Activated gamma-delta T cell treated with anti-CD3 and anti-CD28 coated beads, Interleukin-2, amount 50 U/mL, for 16 hours (primary cell): ENCODE measurements around the gene LRRIQ4.

Source experiments
- DNase-seq: peaks from one replicate; pipeline ENCODE4 v3.0.0-alpha.2; 2020; ENCODE audit warnings: low read depth

Gene LRRIQ4

DNA sequence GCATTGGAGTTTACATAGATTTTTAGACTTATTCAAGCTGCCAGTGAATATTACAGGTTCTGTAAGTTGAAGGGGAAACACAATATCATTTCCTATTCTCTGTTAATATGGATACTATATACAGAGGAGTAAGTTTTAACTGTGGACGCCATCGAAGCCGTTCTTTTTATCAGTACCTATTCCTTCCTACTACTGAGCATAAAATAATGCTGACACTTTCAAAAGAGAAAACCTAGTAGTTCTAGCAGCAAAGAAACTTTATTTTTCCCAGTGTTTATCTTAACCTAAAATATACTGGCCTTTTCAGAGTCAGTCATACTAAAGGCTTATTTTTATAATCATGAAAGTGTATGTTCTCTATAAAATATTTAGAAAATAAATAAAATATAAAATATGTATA, 42.8 kb downstream of the LRRIQ4 start:
- DNase-seq: no peak

DNA sequence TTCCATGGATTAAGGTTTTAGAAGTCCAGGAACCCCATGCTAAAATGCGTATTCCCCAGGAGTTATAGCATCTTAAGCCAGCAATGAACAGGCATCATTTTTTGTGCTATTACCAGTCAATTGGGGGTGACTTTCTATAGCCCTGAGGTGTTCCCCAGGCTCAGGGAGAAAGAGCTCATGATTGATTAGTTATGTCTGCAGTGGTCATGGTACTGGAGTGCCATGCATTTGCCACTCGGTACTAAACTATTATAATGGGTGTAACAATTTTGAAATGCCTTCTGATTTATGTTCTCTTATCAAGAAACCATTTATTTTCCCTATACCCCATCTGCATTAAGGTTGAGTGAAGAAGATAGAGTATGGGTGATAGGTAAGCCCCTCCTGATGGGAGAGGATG, 45.1 kb downstream of the LRRIQ4 start:
- DNase-seq: no peak

DNA sequence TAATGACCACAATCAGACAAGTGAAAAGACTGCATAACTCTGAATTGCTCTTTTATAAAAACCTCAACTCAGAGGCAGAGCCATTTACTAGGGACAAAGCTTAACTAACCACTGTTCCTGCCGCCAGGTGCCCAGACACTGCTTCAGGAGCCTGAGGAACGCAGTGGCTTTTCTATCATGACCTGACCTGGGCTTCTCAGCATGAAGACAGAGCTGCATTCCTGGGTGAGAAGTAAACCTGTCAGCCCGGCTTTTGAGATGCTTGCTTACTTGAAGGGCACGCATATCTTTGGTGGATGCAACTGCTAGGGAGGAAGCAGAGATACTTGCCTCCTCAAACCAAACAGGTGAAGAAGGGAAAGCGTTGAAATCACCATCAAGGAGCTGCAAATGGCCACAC, 49.2 kb downstream of the LRRIQ4 start:
- DNase-seq: no peak

DNA sequence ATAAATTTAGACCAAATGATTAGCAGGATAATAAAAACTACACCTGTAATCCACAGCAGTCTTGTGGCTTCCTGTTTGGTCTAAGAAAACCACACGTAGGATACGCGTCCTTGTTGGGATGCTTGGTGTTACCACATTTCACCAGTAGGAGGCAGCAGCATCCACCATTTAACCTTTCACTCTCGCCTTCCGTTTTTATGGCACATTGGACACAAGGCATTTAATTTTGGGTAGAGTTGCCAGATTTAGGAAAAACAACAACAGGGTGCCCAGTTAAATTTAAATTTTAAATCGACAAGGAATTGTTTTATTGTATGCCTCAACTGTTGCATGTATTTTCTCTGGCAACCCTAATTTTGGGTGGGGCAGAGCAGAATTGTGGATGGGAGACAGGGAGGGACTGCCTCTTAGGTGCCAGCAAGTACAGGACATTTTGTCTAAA, 50.8 kb downstream of the LRRIQ4 start:
- peak; percentile 27 for DNase-seq

DNA sequence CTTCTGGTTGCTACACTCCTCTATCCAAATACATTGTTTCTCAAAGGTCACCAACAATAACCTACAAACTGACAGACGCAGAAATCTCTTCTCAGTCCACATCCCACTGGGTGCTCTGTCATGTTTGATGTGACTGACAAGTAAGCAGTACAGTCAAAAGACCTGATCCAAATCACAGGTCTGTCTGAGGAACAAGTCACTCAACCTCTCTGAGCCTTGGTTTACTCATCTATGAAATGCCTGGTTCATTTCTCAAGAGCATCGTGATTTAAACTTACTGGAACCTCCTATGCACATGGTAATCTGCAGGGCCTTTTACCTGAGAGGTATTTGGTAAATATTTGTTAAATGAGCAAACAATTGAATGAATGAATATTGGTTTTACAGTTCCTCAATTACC, 51.6 kb downstream of the LRRIQ4 start:
- DNase-seq: no peak

DNA sequence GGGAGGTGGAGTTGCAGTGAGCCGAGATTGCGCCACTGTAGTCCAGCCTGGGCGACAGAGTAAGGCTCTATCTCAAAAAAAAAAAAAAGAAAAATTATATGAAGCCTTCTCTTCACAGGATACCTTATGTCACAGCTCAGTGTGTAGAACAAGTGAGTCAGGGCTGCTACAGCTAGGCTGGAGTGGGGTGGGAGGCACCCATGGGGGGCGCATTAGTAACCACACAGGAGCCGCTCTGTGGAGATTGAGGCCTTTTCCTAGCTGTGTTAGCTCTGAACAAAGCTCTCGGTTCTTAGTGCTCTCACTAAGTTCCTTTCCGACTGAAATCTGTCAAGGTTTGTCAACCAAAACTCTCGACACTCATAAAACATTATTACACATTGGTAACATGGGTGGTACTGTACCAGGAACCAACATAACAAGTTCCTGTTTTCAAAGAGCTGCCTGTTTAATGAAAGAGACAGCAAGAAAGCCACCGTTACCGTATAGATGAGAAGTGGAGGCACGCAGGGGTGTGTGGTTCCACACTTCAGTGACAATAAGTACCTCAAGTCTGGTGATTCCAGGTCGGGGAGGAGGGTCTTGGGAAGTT, 52.6 kb downstream of the LRRIQ4 start:
- no peak for DNase-seq

DNA sequence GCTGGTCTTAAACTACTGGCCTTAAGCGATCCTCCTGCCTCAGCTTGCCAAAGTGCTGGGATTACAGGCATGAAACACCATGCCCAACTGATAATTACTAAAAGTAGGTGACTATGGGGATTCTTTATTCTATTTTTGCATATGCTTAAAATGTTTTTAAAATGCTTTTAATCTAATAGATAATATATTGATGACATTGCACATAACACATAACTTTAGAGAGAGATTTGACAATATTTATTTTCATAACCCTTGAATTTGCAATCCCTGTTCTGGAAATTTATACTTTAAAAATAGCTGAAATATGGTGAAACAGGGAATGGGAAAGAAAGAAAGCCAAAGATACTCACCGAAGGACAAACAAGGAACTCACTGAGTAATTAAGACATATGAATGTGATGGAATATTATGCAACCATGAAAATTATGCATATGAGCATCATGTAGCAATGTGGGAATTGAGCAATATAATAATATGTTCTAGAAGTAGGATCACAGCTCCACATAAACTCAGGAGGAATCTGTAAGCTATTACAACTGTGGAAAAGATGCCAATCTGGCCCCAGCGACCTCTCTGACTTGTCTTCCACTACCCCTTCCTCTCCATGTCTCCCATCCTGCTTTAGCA, 55.0 kb downstream of the LRRIQ4 start:
- no peak for DNase-seq

DNA sequence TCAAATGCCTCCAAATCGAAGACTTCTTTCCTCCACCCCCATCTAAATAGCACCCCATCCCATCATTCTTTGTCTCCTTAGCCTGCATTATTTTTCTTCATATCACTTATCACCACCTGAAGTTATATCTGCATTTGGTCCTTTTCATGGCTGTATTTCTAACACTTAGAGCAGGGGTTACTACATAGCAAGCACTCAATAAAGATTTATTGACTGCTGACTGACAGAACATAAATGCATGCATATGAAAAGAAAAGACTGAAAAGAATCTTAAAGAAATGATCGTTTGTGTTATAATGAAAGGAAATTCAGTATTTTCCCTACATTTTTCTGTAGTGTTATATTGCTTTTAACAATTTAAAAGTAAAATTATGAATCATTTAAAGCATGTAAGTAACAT, 55.7 kb downstream of the LRRIQ4 start:
- DNase-seq: no peak

DNA sequence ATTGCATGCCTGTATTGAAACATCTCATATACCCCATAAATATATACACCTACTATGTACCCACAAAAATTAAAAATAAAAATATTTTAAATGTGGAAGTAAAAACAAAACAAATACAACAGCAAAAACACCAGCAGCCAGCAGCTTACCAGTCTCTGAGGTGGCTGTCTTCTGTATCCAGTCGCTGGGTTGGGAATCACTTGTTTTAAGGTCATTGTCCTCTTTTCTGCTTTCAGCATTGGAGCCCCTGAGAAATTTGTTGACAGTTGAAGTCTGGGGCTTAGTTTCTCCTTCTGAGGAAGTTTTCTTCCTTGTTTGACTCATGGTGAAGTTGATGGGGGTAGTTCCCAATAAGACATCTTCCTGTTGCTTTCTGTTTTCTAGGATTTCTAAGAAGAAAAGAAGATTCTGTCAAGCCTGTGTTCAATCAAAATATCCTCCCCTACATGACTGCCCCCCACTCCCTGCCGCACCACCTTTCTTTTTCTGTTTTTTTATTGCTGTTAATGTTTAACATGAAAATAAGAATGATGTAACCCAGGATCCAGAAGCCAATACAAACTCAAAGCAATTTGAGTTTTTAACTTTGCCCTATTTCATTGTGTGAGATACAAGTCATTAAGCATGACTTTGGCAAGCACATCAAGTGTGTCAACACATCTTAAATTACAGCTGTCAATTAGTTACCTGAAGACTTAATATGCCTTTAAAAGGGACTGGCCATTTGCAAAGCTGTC, 57.0 kb downstream of the LRRIQ4 start, which contains the start of gene LRRC31:
Gene LRRC31 (minus strand): TSS at position 452 of the 737 bp plus-strand sequence. CDS start 128 bp downstream, at position 324.
- no peak for DNase-seq

DNA sequence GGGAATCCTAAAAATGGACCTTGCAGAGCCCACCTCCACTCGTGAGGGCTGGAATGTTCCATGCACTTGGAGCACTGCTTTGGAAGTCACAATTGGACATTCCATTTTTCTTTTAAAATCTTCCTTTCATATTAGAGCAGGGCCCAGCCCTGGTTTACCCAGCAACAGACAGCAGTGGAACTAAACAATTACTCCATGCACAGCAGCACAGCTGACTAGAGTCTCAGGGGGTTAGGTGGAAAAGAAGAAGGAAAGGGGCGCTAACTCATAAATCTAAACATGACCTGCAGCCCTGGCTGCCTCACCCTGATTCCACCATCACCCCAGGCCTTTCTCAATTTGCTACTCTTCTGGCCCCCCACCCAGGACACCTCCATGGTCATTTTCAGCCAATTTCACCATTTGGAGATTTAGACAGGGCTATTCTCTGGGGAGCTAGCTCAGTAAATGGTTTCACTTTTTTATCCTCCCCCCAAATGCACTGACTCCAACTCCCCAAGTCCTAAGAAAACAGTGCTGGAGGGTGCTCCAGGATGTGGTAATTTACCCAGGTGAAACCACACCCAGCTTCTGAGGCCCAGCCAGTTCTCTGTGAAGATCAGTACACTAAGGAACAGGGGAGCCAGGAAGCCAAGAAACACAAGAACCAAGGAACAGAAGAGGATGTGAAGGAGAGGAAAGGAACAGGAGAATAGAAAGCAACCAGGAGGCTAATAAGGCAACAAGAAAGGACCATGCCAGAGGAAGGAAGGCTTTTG, 58.6 kb downstream of the LRRIQ4 start:
- no peak for DNase-seq

DNA sequence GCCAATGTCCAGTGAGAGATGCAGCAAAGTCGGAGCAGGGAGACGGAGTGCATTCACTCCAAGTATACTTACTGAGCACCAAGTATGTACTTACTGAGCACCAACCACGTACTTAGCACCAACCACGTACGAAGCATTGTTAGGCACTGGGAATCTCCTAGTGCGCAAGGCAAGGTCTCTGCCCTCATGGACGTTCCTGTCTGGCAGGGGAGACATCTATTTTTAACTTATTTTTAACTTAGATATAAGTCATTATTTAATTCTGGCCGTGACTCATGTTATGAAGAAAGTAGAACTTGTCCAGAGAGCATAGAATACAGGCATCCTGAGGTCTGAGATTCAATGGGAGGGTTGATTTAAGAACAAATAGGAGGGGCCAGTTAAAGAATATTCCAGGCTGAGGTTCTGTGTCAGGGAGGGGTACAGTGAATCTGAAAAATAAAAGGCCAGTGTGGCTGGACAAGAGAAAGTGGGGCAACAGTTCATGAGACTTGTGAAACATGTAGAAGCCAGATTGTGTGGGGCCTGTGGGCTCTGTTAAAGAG, 66.4 kb downstream of the LRRIQ4 start:
- DNase-seq: no peak

DNA sequence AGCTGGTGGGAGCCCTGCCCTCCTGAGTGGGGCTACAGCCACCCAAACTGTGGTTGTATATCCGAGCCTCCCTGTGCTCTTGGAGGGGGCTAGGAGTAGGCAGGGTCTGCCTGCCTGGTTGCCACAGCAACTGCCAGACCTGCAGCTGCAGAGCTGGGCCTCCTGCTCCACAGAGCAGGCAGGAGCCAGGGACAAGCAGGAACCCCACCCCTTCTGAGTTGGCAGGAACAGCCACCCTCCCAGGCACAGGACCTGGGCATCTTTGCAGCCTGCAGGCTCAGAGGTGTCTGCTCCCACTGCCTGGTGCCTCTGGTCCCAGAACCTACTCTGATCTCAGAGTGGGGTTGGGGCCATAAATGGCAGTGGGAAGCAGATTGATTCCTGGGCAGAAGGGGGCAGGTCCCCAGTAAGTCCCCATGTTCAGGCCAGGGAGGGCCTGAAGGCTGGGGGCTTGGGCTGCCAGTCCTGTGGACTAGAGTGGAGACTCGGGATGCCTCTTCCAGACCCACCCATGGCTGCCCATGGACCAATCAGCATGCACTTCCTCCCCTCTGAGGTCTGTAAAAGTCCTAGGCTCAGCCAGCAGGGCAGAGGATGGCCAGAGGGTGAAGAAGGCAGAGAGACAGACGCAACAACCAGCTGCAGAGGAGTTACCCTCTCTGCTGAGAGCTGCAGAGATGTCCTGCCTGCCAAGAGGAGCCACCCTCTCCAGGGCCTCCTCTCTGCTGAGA, 67.3 kb downstream of the LRRIQ4 start:
- no peak for DNase-seq

DNA sequence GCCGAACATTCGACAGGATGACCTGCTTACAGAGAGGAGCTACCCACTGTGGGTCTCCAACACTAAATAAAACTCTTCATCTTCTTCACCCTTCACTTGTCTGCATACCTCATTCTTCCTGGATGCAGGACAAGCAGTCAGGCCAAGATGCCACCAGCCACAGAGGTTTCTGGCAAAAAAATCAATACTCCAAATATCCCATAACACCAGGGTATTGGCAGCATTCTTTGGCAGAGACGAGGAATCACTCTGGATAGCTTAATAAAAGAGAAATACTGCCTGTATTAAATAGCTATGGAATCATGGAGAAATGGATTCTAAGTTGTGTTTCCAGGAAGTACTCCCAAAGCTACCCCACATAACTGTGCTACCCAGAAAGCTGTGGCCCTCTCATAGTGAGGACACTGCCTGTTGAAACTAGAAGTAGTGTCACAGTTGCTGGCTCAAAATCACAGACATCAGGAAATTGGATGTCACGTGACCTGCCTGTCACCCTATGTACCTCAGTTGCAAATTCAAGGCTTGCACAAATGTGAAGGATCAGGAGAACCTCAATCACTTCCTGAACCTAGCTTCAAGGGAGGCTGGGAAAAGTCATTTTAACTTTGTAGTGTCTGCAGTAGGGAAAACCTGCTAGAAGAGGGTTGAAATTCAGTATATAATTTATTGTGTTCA, 68.0 kb downstream of the LRRIQ4 start:
- DNase-seq: no peak

DNA sequence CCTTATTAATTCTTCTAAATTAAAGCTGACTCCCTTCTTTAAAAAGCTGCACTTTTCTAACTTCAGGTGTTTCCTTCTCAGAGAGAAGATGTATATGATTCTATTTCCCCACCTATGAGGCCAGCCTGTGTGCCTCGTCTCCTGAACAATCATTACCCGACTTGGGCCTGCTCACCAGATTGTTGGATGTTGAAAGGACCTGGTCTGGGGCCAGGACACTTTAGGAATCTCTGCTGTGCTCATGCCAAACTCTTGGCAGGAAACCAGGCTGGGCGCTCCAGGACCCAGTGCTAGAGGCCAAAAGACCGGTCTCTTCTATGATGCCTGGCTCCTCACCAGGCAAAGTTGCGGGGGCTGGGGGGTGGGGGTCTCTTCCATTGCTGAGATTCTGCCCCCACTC, 74.0 kb downstream of the LRRIQ4 start:
- no peak for DNase-seq
